GM21423 (cell line): ENCODE data around the gene SBNO1.
A peak's percentile ranks its signal among the peaks of the same experiment; 100 is the strongest.
"Not testable (repeated sequence)": the region's sequence is repeated elsewhere in the genome, so short reads cannot be mapped to it uniquely, and the experiment has no call there.

ENCODE experiments used
- ATAC-seq: cut with Tn5 transposase; IDR thresholded peaks from one replicate; pipeline ENCODE4 v1.9.1; 2021; ENCODE audit warnings: mild to moderate bottlenecking, moderate library complexity; ENCODE audit not compliant: unreplicated experiment

The SBNO1 gene

GRCh38 chr12:123364532-123365024, at the start of gene SBNO1:
TSS of gene SBNO1 (minus strand) at chr12:123364847. CDS start at chr12:123350441, 14,406 bp downstream.
- peak; percentile 37 for ATAC-seq

- ATAC-seq: no peak
Observed at GRCh38 chr12:123410041-123410412, 45.4 kb upstream of the SBNO1 start.

GRCh38 chr12:123409284-123410040, 44.8 kb upstream of the SBNO1 start:
- not testable (repeated sequence) for ATAC-seq

- ATAC-seq: not testable (repeated sequence)
Observed at GRCh38 chr12:123408619-123409018, 44.0 kb upstream of the SBNO1 start.

GRCh38 chr12:123407934-123408333, 43.3 kb upstream of the SBNO1 start:
- not testable (repeated sequence) for ATAC-seq

DNA sequence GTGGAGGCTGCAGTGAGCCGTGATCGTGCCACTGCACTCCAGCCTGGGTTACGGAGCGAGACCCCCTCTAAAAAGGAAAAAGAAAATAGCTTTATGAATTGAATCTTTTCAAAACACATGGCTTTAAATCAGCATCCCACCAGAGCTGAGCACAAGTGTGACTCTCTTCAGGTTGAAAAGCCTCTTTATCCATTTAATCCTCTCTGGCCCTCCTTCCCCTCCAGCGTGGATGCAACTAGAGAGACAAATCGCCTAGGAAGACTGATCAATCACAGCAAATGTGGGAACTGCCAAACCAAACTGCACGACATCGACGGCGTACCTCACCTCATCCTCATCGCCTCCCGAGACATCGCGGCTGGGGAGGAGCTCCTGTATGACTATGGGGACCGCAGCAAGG, 42.6 kb upstream of the SBNO1 start:
- ATAC-seq: not testable (repeated sequence)

- no peak for ATAC-seq
Observed at GRCh38 chr12:123404581-123404980, 39.9 kb upstream of the SBNO1 start.

GRCh38 chr12:123401753-123402683, 37.4 kb upstream of the SBNO1 start:
- no peak for ATAC-seq

DNA sequence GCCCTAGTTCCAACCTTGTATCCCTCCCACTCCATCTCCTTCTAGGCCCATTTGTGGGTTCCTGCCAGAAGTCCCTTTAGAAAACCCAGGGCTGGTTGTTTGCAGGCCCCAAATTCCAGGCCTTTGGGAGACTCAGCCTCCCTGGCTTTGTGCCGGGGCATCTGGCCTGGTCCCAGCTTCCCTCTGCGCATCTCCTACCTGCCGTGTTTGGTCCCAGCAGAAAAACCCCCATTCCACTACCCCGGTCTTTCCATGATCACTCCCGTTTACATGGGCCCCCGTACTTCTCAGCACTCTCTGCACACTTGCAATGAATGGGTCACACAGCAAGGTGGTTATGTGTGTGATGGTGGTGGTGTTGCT, 34.6 kb upstream of the SBNO1 start:
- ATAC-seq: no peak

DNA sequence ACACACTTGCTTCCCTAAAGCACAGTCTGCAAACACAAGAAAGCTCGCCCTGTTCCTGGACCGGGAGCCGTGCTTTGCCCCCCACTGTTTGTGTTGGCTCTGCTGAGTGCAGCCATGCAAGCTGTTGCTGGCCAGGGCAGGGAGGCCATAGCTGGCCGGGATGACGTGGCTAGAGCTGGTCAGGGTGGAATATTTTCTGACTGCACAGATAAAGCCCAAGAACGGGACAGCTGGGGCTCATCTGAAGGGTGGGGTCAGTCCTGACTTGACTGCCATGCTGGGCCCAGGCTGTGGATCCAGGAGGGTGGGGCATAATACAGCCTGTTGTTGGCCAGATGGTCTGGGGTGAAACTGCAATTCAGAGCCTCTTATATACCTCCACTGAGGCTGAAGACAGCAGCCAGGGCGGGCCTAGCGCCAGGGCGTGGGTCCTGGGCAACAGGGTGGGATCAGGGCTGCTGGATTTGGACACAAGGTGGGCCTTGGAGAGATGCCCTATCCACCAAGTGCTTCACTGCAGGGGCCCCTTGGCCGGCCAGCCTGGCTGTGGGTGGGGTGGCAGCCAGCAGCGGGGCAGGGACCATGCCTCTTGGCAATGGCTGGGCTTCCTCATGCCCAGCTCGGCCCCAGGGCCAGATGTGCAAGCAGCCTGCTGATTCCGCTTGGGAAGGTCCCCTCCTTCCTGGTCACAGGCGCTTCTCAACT, 34.1 kb upstream of the SBNO1 start:
- ATAC-seq: no peak

- no peak for ATAC-seq
Observed at GRCh38 chr12:123398177-123398549, 33.5 kb upstream of the SBNO1 start.

GRCh38 chr12:123397400-123397799, 32.8 kb upstream of the SBNO1 start:
- no peak for ATAC-seq

GRCh38 chr12:123396954-123397353, 32.3 kb upstream of the SBNO1 start:
- ATAC-seq: no peak

GRCh38 chr12:123396543-123396942, 31.9 kb upstream of the SBNO1 start:
- ATAC-seq: no peak

GRCh38 chr12:123395236-123395635, 30.6 kb upstream of the SBNO1 start:
- ATAC-seq: no peak

- no peak for ATAC-seq
Observed at GRCh38 chr12:123393747-123394146, 29.1 kb upstream of the SBNO1 start.

- no peak for ATAC-seq
Observed at GRCh38 chr12:123391546-123392343, 27.1 kb upstream of the SBNO1 start.

DNA sequence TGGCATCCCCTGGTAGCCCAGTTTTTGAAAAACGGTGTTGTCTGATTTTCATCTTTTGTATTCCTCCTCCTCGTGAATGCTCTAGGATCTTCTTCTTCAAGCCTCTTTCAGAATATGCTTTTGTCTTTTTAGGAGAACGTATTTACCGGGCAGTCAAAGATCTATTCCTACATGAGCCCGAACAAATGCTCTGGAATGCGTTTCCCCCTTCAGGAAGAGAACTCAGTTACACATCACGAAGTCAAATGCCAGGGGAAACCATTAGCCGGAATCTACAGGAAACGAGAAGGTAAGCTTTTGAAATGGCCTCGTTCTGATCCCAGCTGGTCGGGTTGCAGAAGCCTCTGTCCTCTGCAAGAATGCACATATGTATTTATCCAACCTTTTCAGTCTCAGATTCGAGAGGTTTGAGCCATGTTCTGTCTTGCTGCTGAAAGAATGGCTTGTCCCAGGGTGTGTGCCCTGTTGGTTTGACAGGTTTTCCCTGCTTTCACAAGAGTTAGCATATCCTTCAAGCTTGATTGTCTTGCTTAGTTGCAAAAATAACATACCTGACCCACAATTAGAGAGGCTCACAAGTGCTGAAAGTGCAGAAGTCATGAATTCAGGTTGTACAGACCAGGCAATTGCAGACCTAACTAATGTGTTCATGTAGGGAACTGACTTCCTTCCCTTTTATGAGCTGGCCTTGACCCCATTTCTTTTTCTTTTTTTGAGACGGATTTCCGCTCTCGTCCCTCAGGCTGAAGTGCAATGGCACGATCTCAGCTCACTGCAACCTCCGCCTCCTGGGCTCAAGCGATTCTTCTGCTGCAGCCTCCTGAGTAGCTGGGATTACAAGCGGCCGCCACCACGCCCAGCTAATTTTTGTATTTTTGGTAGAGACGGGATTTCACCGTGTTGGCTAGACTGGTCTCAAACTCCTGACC, 26.1 kb upstream of the SBNO1 start:
- ATAC-seq: no peak
